MM.1S (cell line): ENCODE results near the gene HSD17B11.

Experiments
- DNase-seq: peaks from one replicate; pipeline ENCODE4 v3.0.0-alpha.2; 2015
- H2AFZ ChIP-seq: fragments of 300-600 bp; sonication (generic); 2 replicates; pipeline ENCODE4 v1.6.0; 2016; ENCODE audit warnings: antibody characterized with exemption, low read length
- H3F3A ChIP-seq: fragments of 300-600 bp; sonication (generic); 2 replicates; pipeline ENCODE4 v1.6.1; 2016; ENCODE audit warnings: mild to moderate bottlenecking, antibody characterized with exemption, low read length, moderate library complexity, mixed read lengths; ENCODE audit not compliant: insufficient read depth
- H3K27ac ChIP-seq: fragments of 300-600 bp; sonication (generic); 2 replicates; pipeline ENCODE4 v1.5.1; 2016; ENCODE audit warnings: mild to moderate bottlenecking, low read length
- H3K27me3 ChIP-seq: fragments of 300-600 bp; sonication (generic); replicated peaks from 2 replicates; pipeline ENCODE4 v1.6.0; 2016; ENCODE audit warnings: low read length; ENCODE audit not compliant: insufficient read depth
- H3K36me3 ChIP-seq: fragments of 300-600 bp; sonication (generic); replicated peaks from 2 replicates; pipeline ENCODE4 v1.6.1; 2016; ENCODE audit warnings: mild to moderate bottlenecking, low read length, mixed read lengths; ENCODE audit not compliant: insufficient read depth
- H3K4me1 ChIP-seq: fragments of 300-600 bp; sonication (generic); 2 replicates; pipeline ENCODE4 v1.6.1; 2016; ENCODE audit warnings: low read length, mixed read lengths
- H3K4me2 ChIP-seq: fragments of 300-600 bp; sonication (generic); 2 replicates; pipeline ENCODE4 v1.6.0; 2016; ENCODE audit warnings: low read depth, low read length
- H3K4me3 ChIP-seq: fragments of 300-600 bp; sonication (generic); 2 replicates; pipeline ENCODE4 v1.5.1; 2016; ENCODE audit warnings: low read length, mixed read lengths
- H3K79me2 ChIP-seq: fragments of 300-600 bp; sonication (generic); 2 replicates; pipeline ENCODE4 v1.6.1; 2016; ENCODE audit warnings: mixed run types, low read length, mixed read lengths
- H3K9ac ChIP-seq: fragments of 300-600 bp; sonication (generic); 2 replicates; pipeline ENCODE4 v1.6.1; 2016; ENCODE audit warnings: low read length, mixed read lengths
- H3K9me2 ChIP-seq: fragments of 300-600 bp; sonication (generic); replicated peaks from 2 replicates; pipeline ENCODE4 v1.6.1; 2016; ENCODE audit warnings: mild to moderate bottlenecking, low read length, mixed read lengths; ENCODE audit not compliant: insufficient read depth
- H3K9me3 ChIP-seq: fragments of 300-600 bp; sonication (generic); replicated peaks from 2 replicates; pipeline ENCODE4 v1.6.1; 2016; ENCODE audit warnings: mild to moderate bottlenecking, low read length, mixed read lengths; ENCODE audit not compliant: insufficient read depth
- H4K20me1 ChIP-seq: fragments of 300-600 bp; sonication (generic); 2 replicates; pipeline ENCODE4 v1.6.1; 2016; ENCODE audit warnings: mild to moderate bottlenecking, low read length, moderate library complexity, mixed read lengths; ENCODE audit not compliant: insufficient read depth
- CTCF ChIP-seq: fragments of 300-600 bp; sonication (generic); IDR thresholded peaks from 2 replicates; pipeline ENCODE4 v1.5.1; 2016; ENCODE audit warnings: antibody characterized with exemption, low read length, mixed read lengths
- EZH2 ChIP-seq: fragments of 300-600 bp; sonication (generic); optimal IDR thresholded peaks from 2 replicates; pipeline ENCODE3; 2017; ENCODE audit warnings: low read depth, mild to moderate bottlenecking, antibody characterized with exemption, low read length, mixed read lengths
- EZH2phosphoT487 ChIP-seq: fragments of 300-600 bp; sonication (generic); IDR thresholded peaks from 2 replicates; pipeline ENCODE4 v1.6.1; 2018; ENCODE audit warnings: antibody characterized with exemption, low read length

The HSD17B11 gene

DNA sequence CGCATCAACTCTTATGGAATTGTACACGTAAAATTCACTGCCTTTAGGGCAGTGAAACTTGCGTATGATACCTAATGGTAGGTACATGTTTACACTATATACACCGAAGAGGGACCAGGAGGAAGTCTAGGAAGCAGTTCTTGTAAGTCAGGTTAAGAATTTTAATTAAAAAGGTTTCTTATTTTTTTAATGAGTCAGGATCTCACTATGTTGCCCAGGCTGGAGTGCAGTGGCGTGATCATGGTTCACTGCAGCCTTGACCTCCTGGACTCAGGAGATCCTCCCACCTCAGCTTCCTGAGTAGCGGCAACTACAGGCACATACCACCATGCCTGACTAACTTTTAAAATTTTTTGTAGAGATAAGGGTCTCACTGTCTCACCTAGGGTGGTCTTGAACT lies 38.0 kb upstream of the HSD17B11 start:
- H3K27ac ChIP-seq: no peak overlapping the region
- H3K4me1 ChIP-seq: no peaks in the 10 kb centered on the region
- no peak overlapping the region for H3K4me3 ChIP-seq
- TF ChIP-seq EZH2phosphoT487 (no peak), EZH2 (no peak), CTCF (no peak)
- no peak overlapping the region for H3K4me2 ChIP-seq
- H3K9ac ChIP-seq: no peak overlapping the region
- H3K27me3 ChIP-seq: no peaks in the 10 kb centered on the region
- H3K79me2 ChIP-seq: peaks cover 58% of the 10 kb centered on the region
- no peak overlapping the region for H2AFZ ChIP-seq
- H3K36me3 ChIP-seq: no peaks in the 10 kb centered on the region
- no peak for DNase-seq
- H3K9me2 ChIP-seq: no peaks in the 10 kb centered on the region
- H3K9me3 ChIP-seq: no peaks in the 10 kb centered on the region
- no peaks in the 10 kb centered on the region for H3F3A ChIP-seq
- no peaks in the 10 kb centered on the region for H4K20me1 ChIP-seq

GRCh38 chr4:87427518-87427868 lies 36.5 kb upstream of the HSD17B11 start:
- Histone ChIP-seq H3K9me2 (no peaks in the 10 kb centered on the region), H3K4me1 (0 out of 2 replicates have a peak, but pooled peaks cover 7% of the 10 kb centered on the region), H3K4me2 (no peak overlapping the region), H3K9me3 (no peaks in the 10 kb centered on the region), H3K27me3 (no peaks in the 10 kb centered on the region), H3K4me3 (no peak overlapping the region), H3K79me2 (peaks cover 55% of the 10 kb centered on the region), H3K9ac (no peak overlapping the region), H4K20me1 (no peaks in the 10 kb centered on the region), H3K27ac (no peak overlapping the region), H3F3A (peaks cover 8% of the 10 kb centered on the region; the same call in 1 of the 2 replicates), H2AFZ (no peak overlapping the region), H3K36me3 (no peaks in the 10 kb centered on the region)
- no peak for TF ChIP-seq EZH2
- TF ChIP-seq EZH2phosphoT487: no peak
- no peak for TF ChIP-seq CTCF
- DNase-seq: no peak

DNA sequence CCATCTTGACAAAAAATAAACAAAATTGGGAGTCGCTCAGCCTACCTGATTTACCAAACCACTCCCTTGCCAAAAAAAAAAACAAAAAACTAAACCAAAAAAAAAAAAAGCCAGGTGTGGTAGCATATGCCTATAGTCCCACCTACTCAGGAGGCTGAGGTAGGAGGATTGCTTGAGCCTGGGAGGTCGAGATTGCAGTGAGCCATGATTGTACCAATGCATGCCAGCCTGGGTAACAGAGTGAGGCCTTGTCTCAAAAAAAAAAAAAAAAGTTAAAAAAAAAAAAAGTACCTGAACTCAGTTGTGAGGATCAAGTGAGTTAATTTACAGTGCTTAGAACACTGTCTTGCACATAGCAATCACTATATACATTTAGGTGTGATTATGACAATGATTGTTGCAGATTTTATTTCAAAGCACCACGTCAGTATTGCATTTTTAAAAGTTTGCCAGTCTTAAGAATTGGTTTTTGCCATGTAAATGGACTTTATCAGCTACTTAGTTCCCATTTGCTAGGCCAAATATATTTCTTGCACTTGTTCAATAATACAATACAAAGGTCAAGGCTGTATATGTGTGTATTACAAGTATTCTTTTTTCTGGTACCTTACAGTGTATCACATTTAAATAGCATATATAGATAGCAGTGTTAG lies 36.0 kb upstream of the HSD17B11 start:
- peaks cover 50% of the 10 kb centered on the region for H3K79me2 ChIP-seq
- H3K4me2 ChIP-seq: no peak overlapping the region
- H3K9me2 ChIP-seq: no peaks in the 10 kb centered on the region
- H3K4me1 ChIP-seq: 0 out of 2 replicates have a peak, but pooled peaks cover 7% of the 10 kb centered on the region
- no peak overlapping the region for H3K27ac ChIP-seq
- H3K9ac ChIP-seq: no peak overlapping the region
- no peaks in the 10 kb centered on the region for H3K36me3 ChIP-seq
- TF ChIP-seq EZH2phosphoT487: no peak
- no peak for TF ChIP-seq CTCF
- no peak for TF ChIP-seq EZH2
- H3K27me3 ChIP-seq: no peaks in the 10 kb centered on the region
- H3F3A ChIP-seq: peaks cover 8% of the 10 kb centered on the region; the same call in 1 of the 2 replicates
- no peak for DNase-seq
- no peaks in the 10 kb centered on the region for H3K9me3 ChIP-seq
- no peak overlapping the region for H2AFZ ChIP-seq
- no peak overlapping the region for H3K4me3 ChIP-seq
- H4K20me1 ChIP-seq: no peaks in the 10 kb centered on the region
